A549 treated with AZD2906 at 1 μM for 4 hours (cell line): Measurements from ENCODE around the gene SYTL5. TPM values are rescaled to one million over a fixed set of nuclear protein-coding genes. Genes with fewer than 3 reads are reported as not detected.

Experiments
- total RNA-seq: library from RNA; stranded (reverse); fragments of 200-300 nt; extraction: Qiagen RNA extraction; gene quantifications from 5 replicates; pipeline ENCODE4 v1.2.3, GENCODE V29; 2022

SYTL5 gene
- 0.23 to 0.31 TPM (median 0.26 TPM) in 5 replicates for total RNA-seq

DNA sequence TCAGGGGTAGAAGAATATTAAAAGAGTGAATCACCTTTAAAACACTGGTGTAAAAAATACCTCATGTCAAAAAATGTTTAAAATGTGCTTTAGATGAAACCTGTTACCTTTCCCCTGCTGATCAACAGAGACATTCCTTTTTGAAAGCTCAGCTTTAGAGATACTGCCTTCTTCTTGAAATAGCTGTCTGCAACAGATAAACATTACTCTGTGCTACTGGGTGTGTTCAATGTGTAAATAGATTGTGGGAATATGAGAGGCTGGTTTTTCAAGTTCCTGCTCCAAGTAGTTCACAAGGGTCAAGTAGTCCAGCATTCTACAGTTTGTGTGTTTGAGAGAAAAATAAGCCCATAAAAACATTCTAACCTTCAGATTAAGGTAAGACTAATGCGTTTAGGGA is at the start of gene SYTL5:
Gene SYTL5, plus strand, starts transcription at position 263 of the 400 bp plus-strand sequence. CDS start 27,337 bp downstream, outside the sequence.

Other genes starting within 250 kb of the SYTL5 start
- 0.01 to 0.09 TPM (median 0.03 TPM) in 5 replicates for gene CYBB, start 226.5 kb upstream of the SYTL5 start, total RNA-seq
- gene DYNLT3, start 159.0 kb upstream of the SYTL5 start, total RNA-seq = 14.3 to 19.4 TPM (median 17.4 TPM) in 5 replicates
- gene SRPX, start 214.3 kb downstream of the SYTL5 start, total RNA-seq = 8.4 to 10.7 TPM (median 9.9 TPM) in 5 replicates